Endometrial microvascular endothelial cells (primary cell): ENCODE measurements around the gene MYO5C. TPM values are rescaled to one million over a fixed set of nuclear protein-coding genes. Genes with fewer than 3 reads are reported as not detected.

Source experiments
- total RNA-seq: library from RNA; depleted of rRNA; stranded (reverse); fragments of >200 nt; gene quantifications from one replicate; pipeline ENCODE4 v1.2.3, GENCODE V29; 2015; ENCODE audit errors: inconsistent ontology term

Gene MYO5C
- total RNA-seq, 1 donor from 2014 or later: 2.7 TPM

Other genes starting within 250 kb of the MYO5C start
- gene BCL2L10, start 183.0 kb downstream of the MYO5C start, total RNA-seq: 2.1 TPM
- 54.4 TPM for gene GNB5, start 104.4 kb downstream of the MYO5C start, total RNA-seq
- gene MYO5A, start 233.1 kb upstream of the MYO5C start, total RNA-seq: 75.4 TPM